Measurements from ENCODE around the gene ARFGAP1. TPM values are rescaled to one million over a fixed set of nuclear protein-coding genes. Genes with fewer than 3 reads are reported as not detected.

ARFGAP1 gene
- polyA plus RNA-seq, 2 of the 4 experiments (the other 2 are of a cell fraction) = 41.0 to 106 TPM

DNA sequence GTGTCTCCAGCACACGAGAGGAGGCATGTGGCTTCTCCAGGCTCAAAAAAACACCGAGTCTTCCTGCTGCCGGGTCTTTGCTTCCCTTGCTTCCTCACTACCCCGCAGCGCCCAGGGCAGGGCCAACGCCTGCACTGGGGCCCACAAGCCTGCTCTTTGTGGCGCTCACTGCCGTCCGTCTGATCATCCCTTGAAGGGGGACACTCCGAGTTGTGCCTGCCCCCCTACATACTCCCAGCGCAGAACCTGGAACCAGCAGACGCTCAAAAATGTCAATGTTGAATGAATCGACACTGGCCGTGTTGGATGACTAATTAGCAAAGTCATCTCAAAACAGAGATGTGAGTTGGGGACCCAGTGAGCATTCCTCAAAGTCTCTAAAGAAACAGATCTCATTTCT lies 8.1 kb upstream of the ARFGAP1 start:
- ChIA-PET CTCF (interaction anchor here (1.1 to 3.7 kb wide), 2 partner anchors 41 to 44 kb away, joined by 3 to 22 read pairs; no protein-coding TSS in a partner anchor), POLR2A (no interaction called here)
- WGBS (ENCODE audit: missing lambda C conversion rate) = 56% methylated on average over 14 of the region's 14 CpGs
- ATAC-seq (no peak), DNase-seq (ENCODE audit: low read depth in 1 of 2, low spot score in 1 of 2) (no peak), FAIRE-seq (no peak)
- TF ChIP-seq NR3C1 (IDR thresholded peaks at IDR 0.05) (no peak), CEBPB (IDR thresholded peaks at IDR 0.05) (no peak), ESRRA (IDR thresholded peaks at IDR 0.05; ENCODE audit: borderline replicate concordance, low read length) (no peak), FOSB (CRISPR knock-in tag; IDR thresholded peaks at IDR 0.05) (no peak), HOXB5 (CRISPR knock-in tag; IDR thresholded peaks at IDR 0.05) (no peak), SREBF2 (IDR thresholded peaks at IDR 0.05) (no peak), EP300 (IDR thresholded peaks at IDR 0.05) (no peak), FOSL2 (IDR thresholded peaks at IDR 0.05) (no peak), FOSL2 (CRISPR knock-in tag; IDR thresholded peaks at IDR 0.05) (no peak), POLR2AphosphoS2 (conservative IDR thresholded peaks at IDR 0.05; ENCODE audit: low read length) (no peak), POLR2A (IDR thresholded peaks at IDR 0.05; ENCODE audit: low read length) (no peak), JUN (IDR thresholded peaks at IDR 0.05) (no peak), SMC3 (IDR thresholded peaks at IDR 0.05) (no peak), RCOR1 (IDR thresholded peaks at IDR 0.05; ENCODE audit: low read depth, low read length) (no peak), RAD21 (conservative IDR thresholded peaks at IDR 0.05 in 1 of 2, IDR thresholded peaks at IDR 0.05 in 1 of 2) (no peak), RFX5 (IDR thresholded peaks at IDR 0.05) (no peak), FOXS1 (CRISPR knock-in tag; IDR thresholded peaks at IDR 0.05) (no peak), NPAS2 (CRISPR knock-in tag; IDR thresholded peaks at IDR 0.05; ENCODE audit: borderline replicate concordance) (no peak), HEYL (CRISPR knock-in tag; IDR thresholded peaks at IDR 0.05) (no peak)
- TF ChIP-seq, protein P1, sequence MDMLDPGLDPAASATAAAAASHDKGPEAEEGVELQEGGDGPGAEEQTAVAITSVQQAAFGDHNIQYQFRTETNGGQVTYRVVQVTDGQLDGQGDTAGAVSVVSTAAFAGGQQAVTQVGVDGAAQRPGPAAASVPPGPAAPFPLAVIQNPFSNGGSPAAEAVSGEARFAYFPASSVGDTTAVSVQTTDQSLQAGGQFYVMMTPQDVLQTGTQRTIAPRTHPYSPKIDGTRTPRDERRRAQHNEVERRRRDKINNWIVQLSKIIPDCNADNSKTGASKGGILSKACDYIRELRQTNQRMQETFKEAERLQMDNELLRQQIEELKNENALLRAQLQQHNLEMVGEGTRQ (IDR thresholded peaks at IDR 0.05) = no peak
- TF ChIP-seq, protein P2, sequence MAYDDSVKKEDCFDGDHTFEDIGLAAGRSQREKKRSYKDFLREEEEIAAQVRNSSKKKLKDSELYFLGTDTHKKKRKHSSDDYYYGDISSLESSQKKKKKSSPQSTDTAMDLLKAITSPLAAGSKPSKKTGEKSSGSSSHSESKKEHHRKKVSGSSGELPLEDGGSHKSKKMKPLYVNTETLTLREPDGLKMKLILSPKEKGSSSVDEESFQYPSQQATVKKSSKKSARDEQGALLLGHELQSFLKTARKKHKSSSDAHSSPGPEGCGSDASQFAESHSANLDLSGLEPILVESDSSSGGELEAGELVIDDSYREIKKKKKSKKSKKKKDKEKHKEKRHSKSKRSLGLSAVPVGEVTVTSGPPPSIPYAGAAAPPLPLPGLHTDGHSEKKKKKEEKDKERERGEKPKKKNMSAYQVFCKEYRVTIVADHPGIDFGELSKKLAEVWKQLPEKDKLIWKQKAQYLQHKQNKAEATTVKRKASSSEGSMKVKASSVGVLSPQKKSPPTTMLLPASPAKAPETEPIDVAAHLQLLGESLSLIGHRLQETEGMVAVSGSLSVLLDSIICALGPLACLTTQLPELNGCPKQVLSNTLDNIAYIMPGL (CRISPR knock-in tag; IDR thresholded peaks at IDR 0.05; ENCODE audit: borderline replicate concordance) = no peak
- Histone ChIP-seq H3K9me3 (no peaks in the 10 kb centered on the region), H3K4me1 (peaks cover 12% of the 10 kb centered on the region; the same call in 1 of the 3 replicates), H3K4me3 (no peak overlapping the region), H3K4me2 (no peak overlapping the region), H3K27ac (0 out of 6 replicates have a peak overlapping the region, but pooled peaks of 1 of the 2 experiments have one; percentile 36)

DNA sequence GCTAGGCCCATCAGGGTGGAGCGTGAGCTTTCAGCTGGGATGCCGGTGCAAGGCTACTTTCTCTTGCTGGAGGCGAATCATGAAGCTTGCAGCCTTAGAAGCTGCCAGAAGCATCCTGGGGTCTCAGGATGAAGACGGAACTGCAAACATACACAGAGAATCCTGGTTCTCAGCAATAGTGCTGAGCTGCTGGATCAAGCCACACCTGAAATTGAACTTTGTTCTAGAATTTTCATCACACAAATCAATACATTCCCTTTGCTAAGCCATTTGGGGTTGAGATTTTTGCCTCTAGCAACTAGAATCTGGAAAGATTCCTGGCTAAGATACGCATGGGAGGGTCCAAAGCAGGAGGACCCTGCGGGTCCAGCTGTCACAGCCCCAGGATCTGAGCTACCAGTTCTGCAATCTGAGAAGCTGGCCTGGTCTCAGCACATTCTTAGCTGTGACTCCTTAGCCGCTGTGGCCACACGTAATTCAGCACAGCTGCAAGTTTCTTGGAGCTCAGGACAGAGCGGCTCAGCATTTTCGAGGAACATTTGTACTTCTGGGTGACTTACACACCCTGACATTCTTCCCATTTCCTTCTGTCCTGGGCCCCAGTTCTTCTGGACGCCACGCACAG lies 6.6 kb upstream of the ARFGAP1 start:
- Histone ChIP-seq H3K4me2 (no peak overlapping the region), H3K4me1 (peaks cover 11% of the 10 kb centered on the region; the same call in 1 of the 3 replicates), H3K9me3 (no peaks in the 10 kb centered on the region), H3K4me3 (no peak overlapping the region), H3K27ac (no peak overlapping the region)
- POLR2A ChIA-PET = no interaction called here
- DNase-seq (ENCODE audit: low read depth in 1 of 2, low spot score in 1 of 2) (no peak), ATAC-seq (no peak), FAIRE-seq (no peak)
- CTCF ChIA-PET = interaction anchor here (0.5 to 3.7 kb wide), 3 partner anchors 21 to 207 kb away, joined by 3 to 22 read pairs (median 4); no protein-coding TSS in a partner anchor
- no peak for TF ChIP-seq CHD2 (IDR thresholded peaks at IDR 0.05; ENCODE audit: low read length, partially characterized antibody)
- WGBS (ENCODE audit: missing lambda C conversion rate) = 75% methylated on average over 12 of the region's 12 CpGs

DNA sequence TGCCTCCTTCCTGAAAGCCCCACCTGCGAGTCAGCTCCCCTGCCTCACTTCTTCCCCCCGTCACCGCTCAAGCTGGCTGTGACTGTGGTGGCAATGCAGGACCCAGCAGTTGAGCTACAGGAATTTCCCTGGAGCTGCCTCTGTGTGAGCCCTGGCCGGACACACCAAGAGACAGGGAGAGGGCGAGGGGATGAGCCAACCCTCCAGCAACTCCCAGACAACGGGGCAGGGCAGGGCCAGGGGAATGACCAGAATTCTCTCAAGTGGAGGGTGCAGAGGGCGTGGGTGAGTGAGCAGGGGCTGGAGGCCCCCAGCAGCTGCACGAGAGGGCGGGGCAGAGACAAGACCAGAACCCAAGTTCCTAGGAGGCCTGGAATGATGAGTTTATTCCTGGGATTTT lies 4.9 kb upstream of the ARFGAP1 start:
- peaks cover 9% of the 10 kb centered on the region; the same call in 1 of the 3 replicates for H3K4me1 ChIP-seq
- ATAC-seq = no peak
- DNase-seq (ENCODE audit: low read depth in 1 of 2, low spot score in 1 of 2) = no peak
- H3K4me2 ChIP-seq = no peak overlapping the region
- no peak for FAIRE-seq
- WGBS (ENCODE audit: missing lambda C conversion rate) = 61% methylated on average over 6 of the region's 9 CpGs
- no peaks in the 10 kb centered on the region for H3K9me3 ChIP-seq
- peak overlapping the region in 1 of 2 experiments; percentile 7; a peak in 1 of 6 replicates for H3K27ac ChIP-seq
- H3K4me3 ChIP-seq = no peak overlapping the region
- ChIA-PET POLR2A (no interaction called here), CTCF (interaction anchor here (0.8 to 1.4 kb wide), 2 partner anchors 18 to 42 kb away, joined by 3 read pairs; no protein-coding TSS in a partner anchor)
- no peak for TF ChIP-seq POLR2AphosphoS2 (conservative IDR thresholded peaks at IDR 0.05; ENCODE audit: low read length)
- TF ChIP-seq TP53 (CRISPR knock-in tag; IDR thresholded peaks at IDR 0.05) = no peak
- no peak for TF ChIP-seq ZNF302 (CRISPR knock-in tag; IDR thresholded peaks at IDR 0.05)
- TF ChIP-seq ZSCAN20 (CRISPR knock-in tag; IDR thresholded peaks at IDR 0.05) = no peak
- no peak for TF ChIP-seq NFE2L2 (conservative IDR thresholded peaks at IDR 0.05; ENCODE audit: low read length)
- TF ChIP-seq HOXA7 (CRISPR knock-in tag; IDR thresholded peaks at IDR 0.05) = no peak
- TF ChIP-seq RNF2 (IDR thresholded peaks at IDR 0.05; ENCODE audit: borderline replicate concordance, low read depth) = no peak
- TF ChIP-seq ZFP36 (IDR thresholded peaks at IDR 0.05; ENCODE audit: borderline replicate concordance, partially characterized antibody) = no peak
- no peak for TF ChIP-seq GATA3 (IDR thresholded peaks at IDR 0.05; ENCODE audit: borderline replicate concordance)
- no peak for TF ChIP-seq RCOR1 (IDR thresholded peaks at IDR 0.05; ENCODE audit: low read depth, low read length)
- no peak for TF ChIP-seq KDM5A (IDR thresholded peaks at IDR 0.05)
- no peak for TF ChIP-seq CBX2 (IDR thresholded peaks at IDR 0.05; ENCODE audit: borderline replicate concordance, low read depth)
- TF ChIP-seq EHF (CRISPR knock-in tag; IDR thresholded peaks at IDR 0.05) = no peak
- no peak for TF ChIP-seq FOXS1 (CRISPR knock-in tag; IDR thresholded peaks at IDR 0.05)
- TF ChIP-seq HEYL (CRISPR knock-in tag; IDR thresholded peaks at IDR 0.05) = no peak
- TF ChIP-seq, protein P3, sequence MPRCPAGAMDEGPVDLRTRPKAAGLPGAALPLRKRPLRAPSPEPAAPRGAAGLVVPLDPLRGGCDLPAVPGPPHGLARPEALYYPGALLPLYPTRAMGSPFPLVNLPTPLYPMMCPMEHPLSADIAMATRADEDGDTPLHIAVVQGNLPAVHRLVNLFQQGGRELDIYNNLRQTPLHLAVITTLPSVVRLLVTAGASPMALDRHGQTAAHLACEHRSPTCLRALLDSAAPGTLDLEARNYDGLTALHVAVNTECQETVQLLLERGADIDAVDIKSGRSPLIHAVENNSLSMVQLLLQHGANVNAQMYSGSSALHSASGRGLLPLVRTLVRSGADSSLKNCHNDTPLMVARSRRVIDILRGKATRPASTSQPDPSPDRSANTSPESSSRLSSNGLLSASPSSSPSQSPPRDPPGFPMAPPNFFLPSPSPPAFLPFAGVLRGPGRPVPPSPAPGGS (IDR thresholded peaks at IDR 0.05) = no peak
